Activated naive CD4-positive, alpha-beta T cell (primary cell): ENCODE results near the gene PDE6H.

Experiments
- DNase-seq, 4 experiments: peaks; one replicate each; lab custom pipeline; 2025; lab: John Stamatoyannopoulos, UW

Gene PDE6H

GRCh38 chr12:14951851-14952250 is 21.0 kb upstream of the PDE6H start:
- no peak for DNase-seq

DNA sequence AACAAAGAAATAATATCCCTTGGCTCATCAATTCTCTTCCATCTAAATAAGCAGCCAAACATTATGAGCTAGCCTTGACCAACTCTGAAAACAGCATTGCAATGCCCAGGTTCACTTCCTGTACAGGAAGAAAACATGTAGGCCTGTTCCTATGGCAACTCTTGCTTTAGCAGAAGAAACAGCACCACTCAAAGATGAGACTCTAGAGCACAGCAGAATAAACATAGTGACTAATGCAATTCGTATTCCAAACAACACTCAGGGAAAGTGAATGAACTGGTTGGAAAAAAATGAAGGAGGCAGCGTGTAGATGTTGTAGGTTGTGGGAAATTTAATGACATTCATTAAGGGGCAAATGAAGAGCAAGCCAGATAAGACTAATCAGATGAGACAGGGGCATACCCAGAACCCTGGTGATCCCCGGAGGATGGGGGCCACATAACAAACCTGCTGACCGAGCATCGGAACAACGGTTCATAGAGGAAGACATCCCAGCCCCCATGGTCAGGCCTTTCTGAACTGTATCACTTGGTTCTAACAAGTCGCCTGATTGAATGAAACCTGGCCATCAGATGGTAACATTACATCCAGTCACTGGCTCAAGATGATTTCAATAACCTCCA is 20.4 kb upstream of the PDE6H start:
- DNase-seq = no peak

- no peak for DNase-seq
Measured at GRCh38 chr12:14953752-14954151, 19.1 kb upstream of the PDE6H start.

GRCh38 chr12:14954269-14954668 is 18.6 kb upstream of the PDE6H start:
- no peak for DNase-seq

GRCh38 chr12:14956024-14956891 is 16.6 kb upstream of the PDE6H start:
- DNase-seq = no peak

DNA sequence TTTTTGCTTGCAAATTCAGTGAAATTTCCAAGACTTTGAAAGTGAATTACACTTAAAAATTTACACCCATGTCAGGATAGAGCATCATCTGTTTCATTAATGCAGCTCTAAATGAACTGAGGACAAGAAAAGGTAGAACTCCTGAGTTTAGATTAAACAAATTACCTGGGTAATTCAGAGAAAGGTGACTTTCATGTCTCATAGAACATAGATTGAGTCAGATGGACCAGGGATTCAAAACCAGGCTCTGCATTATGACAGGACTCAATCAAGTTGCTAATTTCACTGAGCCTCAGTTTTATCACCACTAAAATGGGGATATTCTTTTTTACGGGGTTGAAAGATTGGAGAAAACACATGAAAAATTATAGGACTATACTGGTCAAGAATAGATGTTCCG is 15.9 kb upstream of the PDE6H start:
- no peak for DNase-seq

DNA sequence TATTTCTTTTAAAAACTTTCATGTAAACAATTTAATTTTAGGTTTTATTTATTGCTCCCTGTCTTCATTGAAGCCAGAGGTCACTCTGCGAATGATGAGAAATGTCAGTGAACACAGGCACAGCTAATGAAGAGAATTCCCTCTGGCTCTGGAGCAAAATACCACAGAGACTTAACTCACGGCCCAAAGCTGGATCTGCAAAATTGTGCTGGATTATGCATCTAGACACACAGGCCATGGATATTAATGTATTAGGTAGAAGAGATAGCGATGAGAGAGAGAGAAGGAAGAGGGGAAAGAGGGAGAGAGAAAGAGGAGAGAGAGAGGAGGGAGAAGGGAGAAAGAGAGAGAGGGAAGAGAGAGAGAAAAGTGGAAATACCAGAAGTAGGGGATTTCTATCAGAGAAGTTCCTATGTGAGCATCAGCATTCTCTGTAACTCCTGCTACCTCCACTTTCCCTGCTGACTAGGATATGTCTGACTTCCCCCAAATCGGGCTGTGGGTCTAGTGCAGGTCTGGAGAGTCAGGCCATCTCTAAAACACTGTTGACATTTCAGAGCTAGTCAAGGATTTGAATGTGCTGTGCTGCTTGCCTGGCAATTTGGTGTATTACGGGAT is 15.2 kb upstream of the PDE6H start:
- DNase-seq = no peak

GRCh38 chr12:14958361-14959125 is 14.3 kb upstream of the PDE6H start:
- no peak for DNase-seq

DNA sequence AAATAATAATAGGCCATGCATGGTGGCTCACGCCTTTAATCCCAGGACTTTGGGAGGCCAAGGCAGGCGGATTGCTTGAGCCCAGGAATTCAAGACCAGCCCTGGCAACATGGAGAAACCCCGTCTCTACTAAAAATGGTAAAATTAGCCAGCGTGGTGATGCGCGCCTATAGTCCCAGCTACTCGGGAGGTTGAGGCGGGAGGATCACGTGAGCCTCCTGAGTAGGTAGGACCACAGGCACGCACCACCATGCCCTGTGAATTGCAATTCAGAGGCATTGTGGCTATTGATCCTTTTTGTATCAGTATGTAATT is 13.8 kb upstream of the PDE6H start:
- no peak for DNase-seq

GRCh38 chr12:14959463-14959862 is 13.4 kb upstream of the PDE6H start:
- DNase-seq = no peak

GRCh38 chr12:14959916-14960496 is 12.8 kb upstream of the PDE6H start:
- no peak for DNase-seq

DNA sequence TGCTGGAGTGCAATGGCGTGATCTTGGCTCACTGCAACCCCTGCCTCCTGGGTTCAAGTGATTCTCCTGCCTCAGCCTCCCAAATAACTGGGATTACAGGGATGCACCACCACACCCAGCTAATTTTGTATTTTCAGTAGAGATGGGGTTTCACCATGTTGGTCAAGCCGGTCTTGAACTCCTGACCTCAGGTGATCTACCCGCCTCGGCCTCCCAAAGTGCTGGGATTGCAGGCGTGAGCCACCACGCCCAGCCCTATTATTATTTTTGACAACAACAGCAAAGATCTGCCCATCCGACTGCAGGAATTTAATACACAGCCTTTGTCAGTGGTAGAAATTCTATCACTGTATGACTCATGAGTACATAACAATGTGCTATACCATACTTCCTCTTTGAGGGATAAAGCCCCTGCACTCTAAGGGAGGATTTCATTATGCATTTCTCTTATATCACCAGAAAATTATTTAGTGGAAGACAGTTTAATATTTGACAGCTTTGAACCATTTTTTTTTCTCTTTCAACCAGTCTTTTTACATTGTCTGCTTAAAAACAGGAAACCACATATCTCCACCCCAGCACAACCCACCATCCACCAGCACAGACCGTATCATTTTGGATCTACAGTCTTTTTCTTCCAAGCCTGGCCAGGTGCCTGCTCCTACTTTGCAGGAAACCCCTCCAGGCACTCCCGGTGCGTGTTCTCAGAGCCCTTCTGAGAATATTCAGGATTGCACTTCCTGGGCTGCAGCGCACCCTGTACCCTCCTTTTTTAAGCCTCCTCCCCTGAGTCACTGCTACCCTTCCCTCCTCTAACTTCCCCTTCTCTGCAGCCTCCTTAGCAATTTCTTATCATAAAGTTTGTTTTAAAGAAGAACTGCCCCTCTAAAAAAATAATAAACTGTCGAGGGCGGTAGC is 12.0 kb upstream of the PDE6H start:
- peak in 1 of 4 experiments; percentile 41 for DNase-seq

DNA sequence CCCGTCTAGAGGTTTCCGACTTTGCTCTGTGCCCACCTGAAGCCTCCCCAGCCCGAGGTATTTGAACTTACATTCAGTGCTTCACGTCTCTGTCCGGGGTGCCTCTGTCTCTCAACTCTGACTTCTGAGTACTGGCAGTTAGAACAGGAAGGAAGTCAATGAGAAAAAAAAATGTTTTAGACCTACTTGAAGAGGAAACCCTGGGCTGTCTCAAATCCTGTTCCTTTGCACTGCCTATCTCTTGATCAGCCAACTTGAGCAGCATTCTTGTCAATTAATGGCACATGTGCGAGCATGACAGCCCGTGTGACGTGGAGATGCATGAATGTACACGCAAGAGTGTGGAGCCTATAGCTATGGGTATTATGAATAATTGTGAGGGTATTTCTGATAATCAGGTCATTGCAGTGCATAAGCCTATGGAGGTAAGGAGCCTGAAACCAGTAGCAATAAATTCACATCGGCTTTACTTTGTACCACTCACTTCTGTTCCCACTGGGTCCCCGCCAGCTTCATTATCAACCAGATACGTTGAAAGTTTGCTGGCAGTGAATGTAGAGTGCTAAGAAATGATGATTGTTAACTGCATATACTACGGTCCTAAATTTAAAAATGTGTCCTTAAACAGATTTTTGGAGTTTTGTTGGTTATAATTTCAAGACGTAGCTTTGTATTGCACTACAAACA is 11.2 kb upstream of the PDE6H start, which contains the start of gene ARHGDIB:
Gene ARHGDIB, minus strand, starts transcription at position 136 of the 687 bp plus-strand sequence. CDS start 10,889 bp downstream, outside the sequence.
- DNase-seq = peak in 2 of 4 experiments; percentile 65 to 71

- DNase-seq = no peak
Measured at GRCh38 chr12:14962153-14962539, 10.7 kb upstream of the PDE6H start.

DNA sequence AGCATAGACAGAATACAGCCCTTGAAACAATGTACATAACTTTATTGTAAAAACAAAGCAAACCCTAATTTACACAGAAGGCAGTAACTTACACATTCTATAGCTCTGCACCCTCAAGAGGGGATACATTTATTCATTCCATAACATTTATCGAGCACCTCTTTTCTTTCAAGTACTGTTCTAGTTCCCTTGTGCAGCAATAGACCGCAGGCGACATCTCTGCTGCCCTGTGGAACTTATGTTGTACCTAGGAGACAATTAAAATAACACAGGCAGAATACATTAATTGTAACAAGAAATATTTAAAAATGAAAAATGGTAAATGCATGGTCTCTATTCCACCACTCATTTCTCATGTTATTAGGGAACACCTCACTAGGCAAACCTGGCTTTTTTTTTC is 10.0 kb upstream of the PDE6H start:
- no peak for DNase-seq

GRCh38 chr12:14963520-14963919 is 9.3 kb upstream of the PDE6H start:
- DNase-seq = no peak

- DNase-seq = no peak
Measured at GRCh38 chr12:14964406-14964805, 8.4 kb upstream of the PDE6H start.

GRCh38 chr12:14965221-14965620 is 7.6 kb upstream of the PDE6H start:
- DNase-seq = no peak

GRCh38 chr12:14968478-14968877 is 4.4 kb upstream of the PDE6H start:
- no peak for DNase-seq

- DNase-seq = no peak
Measured at GRCh38 chr12:14970473-14970872, 2.4 kb upstream of the PDE6H start.
